T-helper 1 cell treated with Interleukin-12 subunit alpha and Interleukin-12 subunit beta and Interleukin-4 antibody, amounts not matched to agents 30 μg/mL and 1 μg/mL, for 36 hours (primary cell): ENCODE data around the gene INO80B.
A peak's percentile ranks its signal among the peaks of the same experiment; 100 is the strongest.
"Not testable (repeated sequence)": the region's sequence is repeated elsewhere in the genome, so short reads cannot be mapped to it uniquely, and the experiment has no call there.

Experiments
- H3K27ac Mint-ChIP-seq: one replicate; pipeline ENCODE4 v1.8.0; 2021; ENCODE audit warnings: mild to moderate bottlenecking, mixed read lengths
- H3K27me3 Mint-ChIP-seq: one replicate; pipeline ENCODE4 v1.8.0; 2021; ENCODE audit warnings: low read depth, mixed read lengths
- H3K36me3 Mint-ChIP-seq: one replicate; pipeline ENCODE4 v1.8.0; 2021; ENCODE audit warnings: low read depth, mixed read lengths
- H3K4me1 Mint-ChIP-seq: one replicate; pipeline ENCODE4 v1.8.0; 2021; ENCODE audit warnings: low read depth, mixed read lengths
- H3K4me3 Mint-ChIP-seq: one replicate; pipeline ENCODE4 v1.8.0; 2021; ENCODE audit warnings: mild to moderate bottlenecking, moderate library complexity, mixed read lengths
- H3K9me3 Mint-ChIP-seq: one replicate; pipeline ENCODE4 v1.8.0; 2021; ENCODE audit warnings: mixed read lengths

The INO80B gene

DNA sequence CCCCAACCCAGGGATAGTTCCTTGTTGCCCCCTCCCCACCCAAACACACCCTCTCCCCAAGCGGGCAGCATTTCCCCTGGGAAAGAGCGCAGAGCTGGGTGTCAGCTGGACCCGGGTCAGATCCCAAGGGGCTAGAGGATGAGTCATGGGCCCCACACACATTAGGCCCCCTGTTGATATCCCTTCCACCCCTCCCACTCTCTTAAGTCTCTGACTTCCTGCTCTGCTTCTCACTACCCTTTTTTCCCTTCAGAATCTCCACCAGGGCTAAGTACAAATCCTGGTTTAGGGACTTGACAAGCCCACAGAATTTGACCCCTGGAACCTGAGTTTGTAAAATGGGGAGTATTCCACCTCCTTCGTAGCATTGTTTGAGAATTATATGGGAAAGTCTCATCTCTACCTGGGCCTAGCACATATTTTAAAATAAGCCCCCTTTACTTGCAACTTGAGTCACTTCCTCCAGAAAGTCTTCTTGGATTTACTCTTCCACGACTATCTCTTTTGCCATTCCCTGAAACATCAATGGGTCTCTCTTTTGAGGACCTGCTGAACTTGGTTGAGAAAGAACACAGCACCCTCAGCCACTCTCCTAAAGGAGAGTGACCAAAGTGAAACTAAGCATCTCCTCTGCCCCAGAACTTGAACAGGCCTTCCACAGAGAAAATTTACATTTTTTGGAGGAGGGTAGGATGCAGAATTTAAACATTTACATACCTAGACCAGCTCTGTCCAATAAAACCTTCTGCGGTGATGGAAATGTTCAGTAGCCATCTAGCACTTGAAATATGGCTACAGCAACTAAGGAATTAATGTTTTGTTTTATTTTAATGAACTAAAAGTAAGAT, 17.8 kb upstream of the INO80B start:
- Mint-ChIP-seq H3K4me1 (peaks cover 8% of the 10 kb centered on the region), H3K27me3 (peaks cover 27% of the 10 kb centered on the region), H3K27ac (no peak overlapping the region), H3K4me3 (no peak overlapping the region), H3K36me3 (no peaks in the 10 kb centered on the region), H3K9me3 (no peaks in the 10 kb centered on the region)

DNA sequence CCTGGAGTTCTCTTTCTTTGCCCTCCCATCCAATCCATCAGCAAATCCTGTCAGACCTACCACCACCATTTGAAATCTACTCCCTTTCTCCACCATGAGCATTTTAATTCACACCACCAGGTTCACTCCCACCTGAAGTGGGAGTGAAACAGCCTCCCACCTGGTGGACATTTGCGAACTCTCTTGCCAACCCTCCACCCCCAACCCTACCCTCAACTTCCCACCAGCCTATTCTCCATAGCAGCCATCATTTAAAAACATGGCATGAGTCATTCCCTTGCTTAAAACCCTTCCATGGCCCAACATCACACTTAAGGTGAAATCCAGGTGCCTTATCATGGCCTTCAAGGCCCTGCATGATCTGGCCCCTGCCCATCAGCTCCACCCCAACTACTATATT, 16.6 kb upstream of the INO80B start:
- Mint-ChIP-seq H3K36me3 (peaks cover 2% of the 10 kb centered on the region), H3K4me1 (peaks cover 9% of the 10 kb centered on the region), H3K27me3 (peaks cover 35% of the 10 kb centered on the region), H3K4me3 (no peak overlapping the region), H3K27ac (peak overlapping the region; percentile 45), H3K9me3 (no peaks in the 10 kb centered on the region)

DNA sequence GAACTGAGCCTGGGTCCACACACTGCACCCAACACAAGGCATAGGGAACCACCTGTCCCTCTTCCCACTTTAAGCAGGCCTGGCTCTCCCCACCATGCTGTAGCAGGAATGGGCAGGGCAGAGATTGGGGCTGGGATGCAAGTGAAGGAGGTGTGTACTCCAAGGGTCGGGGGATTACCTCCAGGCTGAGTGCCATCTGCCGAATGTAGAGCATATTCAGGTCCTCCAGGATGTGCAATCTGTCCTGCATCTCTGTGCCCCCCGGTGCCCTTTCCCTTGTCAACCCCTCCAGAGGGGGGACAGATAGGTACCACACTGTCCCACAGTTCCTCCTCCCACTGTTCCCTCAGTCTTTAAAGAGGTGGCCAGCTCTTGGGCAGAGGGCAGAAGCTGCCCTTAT, 15.5 kb upstream of the INO80B start:
- H3K4me1 Mint-ChIP-seq: peaks cover 10% of the 10 kb centered on the region
- H3K36me3 Mint-ChIP-seq: peaks cover 2% of the 10 kb centered on the region
- H3K4me3 Mint-ChIP-seq: no peak overlapping the region
- H3K9me3 Mint-ChIP-seq: no peaks in the 10 kb centered on the region
- no peak overlapping the region for H3K27ac Mint-ChIP-seq
- peaks cover 41% of the 10 kb centered on the region for H3K27me3 Mint-ChIP-seq

DNA sequence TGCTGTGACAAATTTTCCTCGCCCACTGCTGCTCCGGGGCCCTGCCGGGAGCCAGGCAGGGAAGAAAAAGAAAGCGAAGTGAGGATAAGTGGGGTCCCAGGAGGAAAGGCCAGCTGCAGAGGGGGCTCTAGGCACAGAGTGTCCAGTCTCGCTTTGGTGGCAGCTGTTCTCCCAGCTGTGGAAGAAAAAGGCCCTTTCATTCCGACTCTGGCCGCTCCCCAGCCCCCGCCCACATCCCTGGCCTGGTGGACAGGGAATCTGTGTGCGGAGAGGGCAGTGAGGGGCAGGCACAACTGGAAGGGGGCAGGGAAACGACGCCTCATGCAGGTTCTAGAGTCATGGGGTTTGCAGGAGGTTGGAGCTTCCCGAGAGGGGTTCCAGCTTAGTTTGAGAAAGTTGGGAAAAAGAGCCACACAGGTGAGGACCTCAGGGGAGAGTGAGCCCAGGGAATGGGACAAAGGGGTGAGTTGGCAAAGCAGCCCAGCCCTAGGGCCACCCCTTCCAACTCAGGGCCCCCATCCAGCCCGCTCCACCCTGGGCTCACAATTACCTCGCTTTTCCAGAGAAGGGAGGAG, 15.0 kb upstream of the INO80B start:
- no peak overlapping the region for H3K27ac Mint-ChIP-seq
- peaks cover 2% of the 10 kb centered on the region for H3K36me3 Mint-ChIP-seq
- no peaks in the 10 kb centered on the region for H3K9me3 Mint-ChIP-seq
- peaks cover 46% of the 10 kb centered on the region for H3K27me3 Mint-ChIP-seq
- H3K4me1 Mint-ChIP-seq: peaks cover 12% of the 10 kb centered on the region
- no peak overlapping the region for H3K4me3 Mint-ChIP-seq

DNA sequence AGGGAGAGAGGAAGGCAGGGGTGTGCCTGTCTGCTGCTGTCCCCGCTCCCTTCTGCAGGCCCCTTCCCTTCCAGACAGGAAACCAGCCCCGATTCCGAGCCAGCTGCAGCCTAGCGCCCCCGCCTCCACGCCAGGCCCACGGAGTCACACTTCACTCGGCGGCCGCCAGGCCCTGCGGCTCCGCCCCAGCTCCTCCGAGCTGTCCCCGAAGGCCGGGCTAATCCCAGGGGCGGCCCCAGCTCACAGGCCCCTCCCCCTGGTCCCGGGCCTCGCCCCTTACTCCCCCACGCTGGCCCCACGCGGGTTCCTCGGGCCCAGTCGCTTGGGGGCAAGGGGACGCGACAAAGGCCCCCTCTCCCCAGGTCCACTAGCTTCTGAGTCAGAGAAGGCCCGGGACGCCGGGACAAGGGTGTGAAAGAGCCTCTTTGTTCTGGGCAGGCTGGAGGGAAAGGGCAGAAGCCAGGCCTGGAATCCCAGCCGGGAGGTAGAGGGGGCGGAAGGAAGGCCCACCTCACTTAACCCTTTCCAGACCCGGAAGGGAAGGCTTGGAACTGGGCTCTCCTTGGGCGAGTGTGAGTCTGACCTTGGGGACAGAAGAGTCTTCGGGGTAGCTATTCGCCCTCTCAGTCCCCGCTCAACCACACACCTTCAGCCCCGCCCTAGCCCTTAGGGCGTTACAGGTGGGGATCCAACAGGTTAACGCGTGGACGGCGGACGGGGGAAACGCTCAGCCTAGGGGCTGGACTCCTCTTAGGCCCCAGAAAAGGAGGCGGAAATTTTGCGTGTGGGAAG, 14.3 kb upstream of the INO80B start:
- no peaks in the 10 kb centered on the region for H3K9me3 Mint-ChIP-seq
- H3K27me3 Mint-ChIP-seq: peaks cover 50% of the 10 kb centered on the region
- no peak overlapping the region for H3K27ac Mint-ChIP-seq
- H3K4me3 Mint-ChIP-seq: peak overlapping the region; percentile 48
- peaks cover 12% of the 10 kb centered on the region for H3K4me1 Mint-ChIP-seq
- peaks cover 2% of the 10 kb centered on the region for H3K36me3 Mint-ChIP-seq

DNA sequence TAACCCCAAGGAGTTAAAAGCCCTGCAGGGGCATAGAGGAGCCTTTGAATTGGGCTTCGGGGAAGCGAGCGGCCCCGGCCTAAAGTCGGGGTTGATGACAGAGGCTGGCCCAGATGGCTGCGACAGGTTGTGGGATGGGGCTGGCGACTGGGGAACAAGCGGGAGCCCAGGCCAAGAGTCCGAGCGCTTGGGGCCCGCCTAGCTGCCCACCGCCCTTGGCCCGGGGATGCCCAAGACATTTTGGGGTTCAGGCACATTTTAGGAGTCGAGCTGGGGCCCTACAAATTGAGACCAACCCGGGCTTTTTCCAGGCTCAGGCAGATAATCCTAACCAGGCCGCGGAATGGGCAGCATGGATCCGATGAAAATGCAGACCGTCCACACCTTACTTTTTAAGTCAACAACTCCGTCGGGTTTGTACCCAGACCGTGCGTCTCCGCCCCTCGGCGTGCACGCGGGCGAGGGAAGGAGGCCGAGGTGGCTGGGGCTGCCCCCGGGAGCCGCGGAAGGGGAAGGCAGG, 13.7 kb upstream of the INO80B start:
- H3K4me3 Mint-ChIP-seq: peak overlapping the region; percentile 21

DNA sequence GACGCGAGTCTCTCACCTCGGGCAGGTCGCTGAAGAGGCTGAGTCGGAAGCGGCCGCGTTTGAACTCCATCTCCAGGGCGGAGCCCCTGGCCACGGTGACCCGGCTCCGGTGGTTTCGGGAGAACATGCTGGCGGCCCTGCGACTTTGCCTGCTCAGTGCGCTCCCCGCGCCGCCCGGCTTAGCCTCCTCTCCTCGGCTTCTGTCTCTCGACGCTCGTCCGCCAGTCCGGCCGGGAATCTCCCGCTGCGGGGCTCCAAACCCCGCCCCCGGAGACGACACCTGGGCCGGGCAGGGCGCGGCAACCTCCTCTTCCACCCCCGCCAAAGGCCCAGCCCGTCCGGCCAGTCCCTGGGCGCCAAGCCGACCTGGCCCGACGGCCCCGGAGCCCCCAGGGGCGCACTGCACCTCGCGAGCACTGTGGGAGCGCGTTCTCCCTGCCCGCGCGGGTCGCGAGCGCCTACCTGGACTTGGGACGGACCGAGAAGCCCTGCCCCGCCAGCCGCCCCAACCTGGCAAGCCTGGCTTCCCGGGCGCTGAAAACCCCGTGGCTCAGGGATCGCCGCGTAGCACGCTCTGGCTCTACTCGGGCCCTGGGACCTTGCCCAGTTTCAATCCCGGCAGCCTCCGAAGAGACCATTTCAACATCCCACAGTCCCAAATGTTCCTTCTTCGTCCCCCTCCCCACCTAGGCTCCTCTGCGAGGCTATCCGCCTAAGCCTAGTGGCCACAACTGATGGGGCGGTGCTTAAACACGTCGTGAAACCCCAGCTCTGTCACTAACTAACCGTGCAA, 13.0 kb upstream of the INO80B start, which contains the start of gene RTKN:
Gene RTKN (minus strand): TSS at position 248 of the 793 bp plus-strand sequence. CDS start 121 bp downstream, at position 127.
- Mint-ChIP-seq H3K27me3 (peaks cover 50% of the 10 kb centered on the region), H3K4me3 (peak within 1 kb of the TSS; percentile 76), H3K9me3 (no peaks in the 10 kb centered on the region), H3K27ac (peak within 1 kb of the TSS; percentile 47), H3K36me3 (peaks cover 2% of the 10 kb centered on the region), H3K4me1 (peaks cover 12% of the 10 kb centered on the region)

More for the DNA sequence above, 13.7 kb upstream of the INO80B start:
- Mint-ChIP-seq H3K4me1 (peaks cover 12% of the 10 kb centered on the region), H3K36me3 (peaks cover 2% of the 10 kb centered on the region), H3K27me3 (peaks cover 50% of the 10 kb centered on the region), H3K27ac (no peak overlapping the region), H3K9me3 (no peaks in the 10 kb centered on the region)

DNA sequence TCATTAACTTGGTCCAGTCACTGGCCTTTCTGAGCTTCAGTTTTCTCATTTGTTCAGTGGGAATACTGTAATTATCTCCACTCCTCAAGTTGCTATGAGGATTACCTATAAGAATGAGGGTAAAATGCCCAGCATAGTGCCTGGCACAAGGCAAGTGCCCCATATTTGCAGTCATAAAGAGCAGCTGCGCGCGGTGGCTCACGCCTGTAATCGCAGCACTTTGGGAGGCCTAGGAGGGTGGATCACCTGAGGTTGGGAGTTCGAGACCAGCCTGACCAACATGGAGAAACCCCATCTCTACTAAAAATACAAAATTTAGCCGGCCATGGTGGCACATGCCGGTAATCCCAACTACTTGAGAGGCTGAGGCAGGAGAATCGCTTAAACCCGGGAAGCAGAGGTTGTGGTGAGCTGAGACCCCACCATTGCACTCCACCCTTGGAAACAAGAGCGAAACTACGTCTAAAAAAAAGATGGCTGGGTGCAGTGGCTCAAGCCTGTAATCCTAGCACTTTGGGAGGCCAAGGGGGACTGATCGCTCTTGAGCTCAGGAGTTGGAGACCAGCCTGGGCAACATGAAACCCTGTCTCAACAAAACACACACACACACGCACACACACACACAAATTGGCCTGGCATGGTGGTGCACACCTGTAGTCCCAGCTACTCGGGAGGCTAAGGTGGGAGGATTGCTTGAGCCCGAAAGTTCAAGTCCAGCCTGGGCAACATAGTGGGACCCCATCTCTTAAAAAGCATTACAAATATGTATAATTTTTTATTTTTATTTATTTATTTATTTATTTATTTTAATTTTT, 12.2 kb upstream of the INO80B start:
- H3K36me3 Mint-ChIP-seq, H3K27ac Mint-ChIP-seq, H3K9me3 Mint-ChIP-seq: not testable (repeated sequence)
- Mint-ChIP-seq H3K4me1 (peaks cover 11% of the 10 kb centered on the region), H3K27me3 (peaks cover 58% of the 10 kb centered on the region), H3K4me3 (peak overlapping the region; percentile 76)

DNA sequence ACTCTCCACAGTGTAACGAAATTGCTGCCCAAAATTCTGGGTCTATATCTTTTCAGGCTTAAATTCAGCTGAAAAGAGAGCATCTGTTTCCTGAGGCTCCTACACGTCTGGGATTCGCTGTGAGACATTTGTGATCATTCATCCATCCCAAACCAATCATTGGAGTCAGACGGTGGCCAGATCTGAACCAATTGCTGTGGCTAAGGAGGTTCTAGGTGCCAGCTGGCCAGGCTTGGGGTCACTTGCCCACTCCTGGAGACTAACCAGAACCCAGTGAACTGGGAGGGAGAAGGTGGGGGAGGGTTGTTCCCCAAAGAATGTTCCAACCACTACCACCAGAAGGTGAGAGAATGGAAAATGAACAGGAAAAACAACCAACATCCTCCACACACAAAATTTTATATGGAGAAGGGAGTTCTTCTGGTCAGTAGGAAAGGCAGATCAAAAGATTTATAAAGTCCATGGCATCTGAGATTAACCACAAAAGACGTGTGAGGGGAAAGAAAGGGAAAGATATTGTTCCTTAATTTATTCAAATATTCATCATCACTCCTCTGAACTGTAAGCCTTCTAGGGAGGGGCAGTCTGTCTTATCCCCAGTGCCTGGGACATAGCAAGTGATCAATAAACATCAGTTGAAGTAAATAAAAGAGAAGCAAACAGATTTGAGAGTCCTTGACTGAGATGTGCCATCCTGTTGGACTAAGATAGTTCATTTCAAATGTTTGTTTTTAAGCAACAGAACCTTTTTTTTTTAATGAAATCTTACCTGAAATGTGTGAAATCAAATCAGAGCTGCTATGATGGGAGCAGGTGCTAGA, 10.2 kb upstream of the INO80B start:
- Mint-ChIP-seq H3K27ac (no peak overlapping the region), H3K27me3 (peaks cover 40% of the 10 kb centered on the region)

DNA sequence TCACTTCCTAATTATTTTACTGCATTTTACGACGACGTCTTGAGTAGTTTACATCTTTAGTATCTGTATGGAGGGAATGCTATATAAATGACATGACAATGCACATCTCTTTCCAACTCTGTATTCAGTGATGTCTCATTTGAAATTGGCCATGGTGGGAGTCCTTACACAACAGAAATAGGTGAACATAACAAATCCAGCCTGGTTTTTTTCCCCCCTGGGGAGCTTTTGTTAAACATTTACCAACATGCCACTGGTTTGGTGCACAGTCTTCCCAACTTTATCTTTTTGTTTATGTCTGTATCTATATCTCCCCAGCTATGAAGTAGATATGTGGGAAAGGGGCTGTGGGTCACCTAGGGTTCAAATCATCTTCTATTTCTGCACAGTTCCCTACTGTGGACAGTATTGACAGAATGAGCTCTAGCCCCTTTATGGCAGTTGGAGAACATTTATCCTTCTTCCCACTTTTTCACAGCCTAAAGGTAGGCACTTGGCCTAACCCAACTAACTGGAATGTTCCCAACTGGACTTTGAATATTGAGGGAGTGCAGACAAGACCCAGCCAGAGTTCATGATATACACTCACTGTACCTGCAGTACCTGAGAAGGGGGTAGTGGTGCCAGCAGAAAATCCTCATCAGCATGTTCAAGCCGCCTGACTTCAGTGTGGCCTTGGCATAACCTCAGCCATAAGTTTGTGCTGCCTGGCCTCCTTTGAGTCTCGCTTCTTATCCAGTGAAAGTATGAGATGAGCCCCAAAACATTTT, 7.5 kb upstream of the INO80B start:
- Mint-ChIP-seq H3K9me3 (no peaks in the 10 kb centered on the region), H3K27me3 (peaks cover 28% of the 10 kb centered on the region), H3K36me3 (no peaks in the 10 kb centered on the region), H3K4me3 (no peak overlapping the region), H3K4me1 (peaks cover 6% of the 10 kb centered on the region), H3K27ac (no peak overlapping the region)

More for the DNA sequence above, 10.2 kb upstream of the INO80B start:
- peaks cover 7% of the 10 kb centered on the region for H3K4me1 Mint-ChIP-seq
- H3K4me3 Mint-ChIP-seq: no peak overlapping the region
- no peaks in the 10 kb centered on the region for H3K9me3 Mint-ChIP-seq
- H3K36me3 Mint-ChIP-seq: peaks cover 2% of the 10 kb centered on the region

DNA sequence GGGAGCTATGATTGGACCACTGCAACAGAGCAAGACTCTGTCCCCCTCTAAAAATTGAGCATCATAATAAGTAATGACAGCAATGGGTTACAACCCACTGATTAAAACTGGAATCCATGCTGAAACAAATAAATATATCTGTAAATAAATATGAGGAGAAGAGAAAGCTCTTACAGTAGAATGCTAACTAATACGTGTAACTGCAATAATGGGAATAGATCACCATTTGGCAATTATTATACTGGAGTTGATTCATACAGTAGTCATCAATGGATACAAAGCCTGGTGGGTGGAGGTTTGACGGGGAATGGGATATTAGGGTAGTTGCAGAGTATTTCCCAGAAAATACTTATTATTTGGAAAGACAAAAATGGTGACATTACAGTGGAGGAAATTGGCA, 6.1 kb upstream of the INO80B start:
- Mint-ChIP-seq H3K4me3 (no peak overlapping the region), H3K27me3 (peaks cover 23% of the 10 kb centered on the region), H3K36me3 (no peaks in the 10 kb centered on the region), H3K27ac (no peak overlapping the region), H3K9me3 (no peaks in the 10 kb centered on the region), H3K4me1 (peaks cover 15% of the 10 kb centered on the region)

DNA sequence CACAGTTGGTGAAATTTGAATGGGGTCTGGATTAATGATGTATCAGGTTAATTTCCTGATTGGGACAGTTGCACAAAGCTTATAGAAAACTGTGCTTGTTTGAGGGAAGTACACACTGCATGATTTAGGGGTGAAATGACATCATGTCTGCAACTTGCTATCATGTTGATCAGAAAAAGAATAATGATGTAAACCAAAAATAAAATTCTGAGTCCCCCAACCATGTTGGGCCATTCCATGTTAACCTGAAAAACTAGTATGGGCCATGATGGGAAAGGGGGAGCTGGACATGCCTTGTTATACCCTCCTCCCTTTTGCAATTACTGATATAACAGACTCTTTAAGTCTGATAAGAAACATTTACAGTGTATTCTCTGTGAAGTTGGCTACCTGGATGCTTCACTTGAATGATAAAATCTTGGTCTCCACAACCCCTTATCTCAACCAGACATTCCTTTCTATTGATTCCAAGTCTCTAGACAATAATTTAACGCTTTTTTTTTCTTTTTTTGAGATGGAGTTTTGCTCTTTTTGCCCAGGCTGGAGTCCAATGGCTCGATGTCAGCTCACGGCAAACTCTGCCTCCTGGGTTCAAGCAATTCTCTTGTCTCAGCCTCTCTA, 4.2 kb upstream of the INO80B start:
- Mint-ChIP-seq H3K9me3 (no peaks in the 10 kb centered on the region), H3K36me3 (peaks cover 7% of the 10 kb centered on the region), H3K27me3 (peaks cover 8% of the 10 kb centered on the region), H3K27ac (no peak overlapping the region), H3K4me3 (no peak overlapping the region), H3K4me1 (peaks cover 25% of the 10 kb centered on the region)
